Endothelial cell of umbilical vein (primary cell): ENCODE results near the gene KCNB1.

Experiments
- EZH2 ChIP-seq: IDR thresholded peaks from 2 replicates; pipeline ENCODE4 v1.6.1; 2012; ENCODE audit warnings: borderline replicate concordance, low read depth, mild to moderate bottlenecking, moderate library complexity, low read length, inconsistent platforms; ENCODE audit not compliant: severe bottlenecking
- FOS ChIP-seq: IDR thresholded peaks from 2 replicates; pipeline ENCODE4 v1.6.1; 2011; ENCODE audit warnings: mild to moderate bottlenecking, low read length, moderate library complexity, borderline replicate concordance; ENCODE audit not compliant: insufficient read depth
- GATA2 ChIP-seq: IDR thresholded peaks from 2 replicates; pipeline ENCODE4 v1.7.0; 2011; ENCODE audit warnings: low read depth, mild to moderate bottlenecking, moderate library complexity, mixed read lengths, low read length; ENCODE audit not compliant: insufficient read length, insufficient read depth
- JUN ChIP-seq: IDR thresholded peaks from 2 replicates; pipeline ENCODE4 v1.6.1; 2011; ENCODE audit warnings: borderline replicate concordance, low read depth; ENCODE audit not compliant: insufficient read length, insufficient read depth
- MYC ChIP-seq: IDR thresholded peaks from one replicate; pipeline ENCODE4 v1.6.1; 2011; ENCODE audit warnings: mild to moderate bottlenecking, low read depth, low read length
- POLR2A ChIP-seq: IDR thresholded peaks from 2 replicates; pipeline ENCODE4 v1.6.1; 2012; ENCODE audit warnings: low read depth, mild to moderate bottlenecking, control low read depth, low read length
- POLR2AphosphoS5 ChIP-seq: IDR thresholded peaks from 2 replicates; pipeline ENCODE4 v1.6.1; 2012; ENCODE audit warnings: low read depth, mild to moderate bottlenecking, control low read depth, low read length, moderate library complexity; ENCODE audit not compliant: insufficient read depth
- TF ChIP-seq, protein P1 (sequence below), 2 donors: IDR thresholded peaks; 1 replicate in 1 of 2; 2 replicates in 1 of 2; pipeline ENCODE4 v1.5.1; 2011; ENCODE audit warnings: low read length in 2 of 2, mild to moderate bottlenecking in 2 of 2, moderate library complexity in 2 of 2, control low read depth in 1 of 2, inconsistent platforms in 1 of 2, low read depth in 1 of 2; ENCODE audit not compliant: insufficient read depth in 1 of 2; ENCODE audit errors: extremely low read depth in 1 of 2
- TF ChIP-seq, protein P2 (sequence below): IDR thresholded peaks from 2 replicates; pipeline ENCODE4 v1.6.1; 2011; ENCODE audit not compliant: insufficient read depth, insufficient read length

DNA sequence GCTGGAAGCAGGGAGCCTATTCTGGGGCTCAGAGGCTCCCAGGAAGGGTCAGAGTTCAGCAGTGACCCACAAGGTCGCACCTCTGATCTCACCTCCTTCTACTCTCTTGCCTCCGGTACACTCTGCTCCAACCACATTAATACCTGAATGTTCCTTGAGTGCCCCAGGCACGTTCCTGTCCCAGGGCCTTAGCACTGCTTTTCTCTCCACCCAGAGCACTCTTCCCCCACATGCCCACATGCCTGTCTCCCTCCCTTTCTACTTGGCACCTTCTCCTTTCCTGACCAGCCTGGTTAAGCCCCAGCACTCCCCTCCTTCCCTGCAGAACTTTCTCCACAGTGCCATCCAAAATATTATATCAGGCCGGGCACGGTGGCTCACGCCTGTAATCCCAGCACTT, 13.4 kb downstream of the KCNB1 start:
- TF ChIP-seq GATA2 (no peak), POLR2A (no peak), JUN (no peak), POLR2AphosphoS5 (no peak), EZH2 (no peak), MYC (no peak), FOS (no peak)
- TF ChIP-seq, protein P1, sequence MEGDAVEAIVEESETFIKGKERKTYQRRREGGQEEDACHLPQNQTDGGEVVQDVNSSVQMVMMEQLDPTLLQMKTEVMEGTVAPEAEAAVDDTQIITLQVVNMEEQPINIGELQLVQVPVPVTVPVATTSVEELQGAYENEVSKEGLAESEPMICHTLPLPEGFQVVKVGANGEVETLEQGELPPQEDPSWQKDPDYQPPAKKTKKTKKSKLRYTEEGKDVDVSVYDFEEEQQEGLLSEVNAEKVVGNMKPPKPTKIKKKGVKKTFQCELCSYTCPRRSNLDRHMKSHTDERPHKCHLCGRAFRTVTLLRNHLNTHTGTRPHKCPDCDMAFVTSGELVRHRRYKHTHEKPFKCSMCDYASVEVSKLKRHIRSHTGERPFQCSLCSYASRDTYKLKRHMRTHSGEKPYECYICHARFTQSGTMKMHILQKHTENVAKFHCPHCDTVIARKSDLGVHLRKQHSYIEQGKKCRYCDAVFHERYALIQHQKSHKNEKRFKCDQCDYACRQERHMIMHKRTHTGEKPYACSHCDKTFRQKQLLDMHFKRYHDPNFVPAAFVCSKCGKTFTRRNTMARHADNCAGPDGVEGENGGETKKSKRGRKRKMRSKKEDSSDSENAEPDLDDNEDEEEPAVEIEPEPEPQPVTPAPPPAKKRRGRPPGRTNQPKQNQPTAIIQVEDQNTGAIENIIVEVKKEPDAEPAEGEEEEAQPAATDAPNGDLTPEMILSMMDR (IDR thresholded peaks at IDR 0.05; ENCODE audit: extremely low read depth in 1 of 2, insufficient read depth in 1 of 2, low read depth in 1 of 2, low read length in 2 of 2): no peak
- TF ChIP-seq, protein P2, sequence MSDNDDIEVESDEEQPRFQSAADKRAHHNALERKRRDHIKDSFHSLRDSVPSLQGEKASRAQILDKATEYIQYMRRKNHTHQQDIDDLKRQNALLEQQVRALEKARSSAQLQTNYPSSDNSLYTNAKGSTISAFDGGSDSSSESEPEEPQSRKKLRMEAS: no peak
